ENCODE measurements around the gene BIRC7. TPM values are rescaled to one million over a fixed set of nuclear protein-coding genes. Genes with fewer than 3 reads are reported as not detected.

Gene BIRC7
- total and polyA plus RNA-seq, 2 of the 4 experiments (the other 2 are of a cell fraction): not detected

- no peak overlapping the region for H3K27ac ChIP-seq (ENCODE audit: insufficient read depth, low read length)
- H3K4me2 ChIP-seq (ENCODE audit: low read depth, low read length): no peak overlapping the region
- no peak overlapping the region for H3K18ac ChIP-seq (ENCODE audit: low read depth, low read length)
- no peaks in the 10 kb centered on the region for H3K36me3 ChIP-seq (ENCODE audit: control insufficient read depth, insufficient read depth, low read length)
- H4K8ac ChIP-seq (ENCODE audit: low read depth in 2 of 2, low read length in 2 of 2): no peak overlapping the region
- no peak overlapping the region for H3K9ac ChIP-seq (ENCODE audit: low read depth, low read length)
- no peak overlapping the region for H2AK9ac ChIP-seq (replicated peaks; ENCODE audit: low read depth, low read length, poor library complexity)
- no peak overlapping the region for H2BK20ac ChIP-seq (ENCODE audit: low read depth, low read length)
- no peak overlapping the region for H2AK5ac ChIP-seq (ENCODE audit: low read depth, low read length)
- POLR2A ChIA-PET (ENCODE audit: unreplicated experiment): no interaction called here
- no peak overlapping the region for H3K4me3 ChIP-seq (ENCODE audit: insufficient read depth, low read depth, low read length)
- H3K14ac ChIP-seq (replicated peaks; ENCODE audit: low read depth, low read length): no peak overlapping the region
- H2BK120ac ChIP-seq (ENCODE audit: low read depth, low read length): no peak overlapping the region
- H2AFZ ChIP-seq (replicated peaks; ENCODE audit: low read length, poor library complexity): no peak overlapping the region
- H4K20me1 ChIP-seq (ENCODE audit: insufficient read depth, low read length): peaks cover 15% of the 10 kb centered on the region; the same call in 1 of the 2 replicates
- intact Hi-C loops (cut with micrococcal nuclease): loop anchor here (5.0 kb wide), 1 partner anchor 161 kb away; no protein-coding TSS in a partner anchor
- dilution Hi-C loops (cut with HindIII; ENCODE audit: low sequenced_read_pairs, unreplicated experiment): no loop called here
- TF ChIP-seq BHLHE40 (IDR thresholded peaks at IDR 0.05; ENCODE audit: low read depth, low read length): no peak
- TF ChIP-seq CEBPB (IDR thresholded peaks at IDR 0.05; ENCODE audit: low read depth, low read length): no peak
- TF ChIP-seq NFE2L2 (IDR thresholded peaks at IDR 0.05; ENCODE audit: low read depth, low read length): no peak
- no peak for TF ChIP-seq CHD1 (IDR thresholded peaks at IDR 0.05; ENCODE audit: low read depth, low read length)
- no peak for TF ChIP-seq ELK1 (IDR thresholded peaks at IDR 0.05; ENCODE audit: borderline replicate concordance, low read depth, low read length)
- TF ChIP-seq RFX5 (IDR thresholded peaks at IDR 0.05; ENCODE audit: low read depth, low read length): no peak
- no peak for TF ChIP-seq RAD21 (IDR thresholded peaks at IDR 0.05; ENCODE audit: low read length)
- no peak overlapping the region for H2BK5ac ChIP-seq (ENCODE audit: low read depth, low read length, poor library complexity, severe bottlenecking)
- BruUV-seq (replicated peaks): no TSS peak
- CTCF ChIA-PET: no interaction called here
- no peaks in the 10 kb centered on the region for H3K79me1 ChIP-seq (ENCODE audit: low read depth in 1 of 2, low read length in 2 of 2)
- no peaks in the 10 kb centered on the region for H3K9me3 ChIP-seq (ENCODE audit: control insufficient read depth, insufficient read depth, low read length)
- no peak overlapping the region for H2BK15ac ChIP-seq (ENCODE audit: low read depth, low read length)
- H3K56ac ChIP-seq (ENCODE audit: extremely low read depth, insufficient read depth, low read length): no peak overlapping the region
- peaks cover 28% of the 10 kb centered on the region for H3K27me3 ChIP-seq (ENCODE audit: control insufficient read depth, insufficient read depth, low read length)
- ATAC-seq (ENCODE audit: low read depth) (no peak), DNase-seq (no peak)
- 27% methylated on average over 5 of the region's 9 CpGs; no CpG with 5 or more reads in 1 of the 2 experiments for WGBS, 2 experiments (ENCODE audit: extremely low coverage in 2 of 2, insufficient read length in 1 of 2)
- H3K9me1 ChIP-seq (ENCODE audit: insufficient read depth, low read length): no peaks in the 10 kb centered on the region
- H4K91ac ChIP-seq (ENCODE audit: insufficient read depth, low read depth, low read length): no peak overlapping the region
- H3K4ac ChIP-seq (ENCODE audit: low read depth, low read length): no peak overlapping the region
- in situ Hi-C loops (cut with MboI; ENCODE audit: low sequenced_read_pairs): no loop called here
- H4K5ac ChIP-seq (ENCODE audit: low read depth, low read length): no peak overlapping the region
- H3K23ac ChIP-seq (ENCODE audit: low read depth, low read length): no peak overlapping the region
- H3K4me1 ChIP-seq (ENCODE audit: control insufficient read depth, insufficient read depth, low read length): peaks cover 13% of the 10 kb centered on the region
Observed at GRCh38 chr20:63220696-63221399, 14.9 kb upstream of the BIRC7 start.

Measured in IMR-90 (cell line).